ENCODE data around the gene OR5H15.
A peak's percentile ranks its signal among the peaks of the same experiment; 100 is the strongest.
"Not testable (repeated sequence)": the region's sequence is repeated elsewhere in the genome, so short reads cannot be mapped to it uniquely, and the experiment has no call there.

OR5H15 gene

GRCh38 chr3:98166396-98166795 lies at the start of gene OR5H15:
TSS of gene OR5H15 (plus strand) at chr3:98166696. CDS start at chr3:98168700, 2,004 bp downstream.
- DNase-seq (ENCODE audit: low read depth in 2 of 3, low spot score in 1 of 3) = no peak

- DNase-seq (ENCODE audit: low read depth in 2 of 3, low spot score in 1 of 3) = no peak
These were observed 36.1 kb upstream of the OR5H15 start, which contains the start of gene OR5H1 for GRCh38 chr3:98130421-98130820. TSS of gene OR5H1 (plus strand) at chr3:98130721. CDS start at chr3:98132698, 1,977 bp downstream.

GRCh38 chr3:98136631-98137030 lies 29.9 kb upstream of the OR5H15 start:
- no peak for DNase-seq (ENCODE audit: low read depth in 2 of 3, low spot score in 1 of 3)

- not testable (repeated sequence) for DNase-seq (ENCODE audit: low read depth in 2 of 3, low spot score in 1 of 3)
These were observed 28.5 kb upstream of the OR5H15 start for GRCh38 chr3:98137826-98138557.

GRCh38 chr3:98140531-98140930 lies 26.0 kb upstream of the OR5H15 start:
- DNase-seq (ENCODE audit: low read depth in 2 of 3, low spot score in 1 of 3) = no peak

GRCh38 chr3:98147179-98147578 lies 19.3 kb upstream of the OR5H15 start, which contains the start of gene OR5H14:
TSS of gene OR5H14 (plus strand) at chr3:98147479. CDS start at chr3:98149386, 1,907 bp downstream.
- DNase-seq (ENCODE audit: low read depth in 2 of 3, low spot score in 1 of 3) = no peak

- DNase-seq (ENCODE audit: low read depth in 2 of 3, low spot score in 1 of 3) = no peak
These were observed 17.7 kb upstream of the OR5H15 start for GRCh38 chr3:98148751-98149150.

- not testable (repeated sequence) for DNase-seq (ENCODE audit: low read depth in 2 of 3, low spot score in 1 of 3)
These were observed 17.0 kb upstream of the OR5H15 start for GRCh38 chr3:98149456-98149855.

- no peak for DNase-seq (ENCODE audit: low read depth in 2 of 3, low spot score in 1 of 3)
These were observed 15.3 kb upstream of the OR5H15 start for GRCh38 chr3:98151241-98151640.

- no peak for DNase-seq (ENCODE audit: low read depth in 2 of 3, low spot score in 1 of 3)
These were observed 4.6 kb downstream of the OR5H15 start for GRCh38 chr3:98171071-98171470.

- DNase-seq (ENCODE audit: low read depth in 2 of 3, low spot score in 1 of 3) = no peak
These were observed 6.1 kb downstream of the OR5H15 start for GRCh38 chr3:98172621-98173020.

GRCh38 chr3:98180319-98180890 lies 13.9 kb downstream of the OR5H15 start:
- no peak for DNase-seq (ENCODE audit: low read depth in 2 of 3, low spot score in 1 of 3)

- no peak for DNase-seq (ENCODE audit: low read depth in 2 of 3, low spot score in 1 of 3)
These were observed 15.7 kb downstream of the OR5H15 start for GRCh38 chr3:98182196-98182595.

- no peak for DNase-seq (ENCODE audit: low read depth in 2 of 3, low spot score in 1 of 3)
These were observed 18.7 kb downstream of the OR5H15 start for GRCh38 chr3:98185180-98185579.

GRCh38 chr3:98188545-98188944 lies 22.0 kb downstream of the OR5H15 start:
- DNase-seq (ENCODE audit: low read depth in 2 of 3, low spot score in 1 of 3) = peak in 1 of 3 donors; percentile 0

- not testable (repeated sequence) for DNase-seq (ENCODE audit: low read depth in 2 of 3, low spot score in 1 of 3)
These were observed 24.4 kb downstream of the OR5H15 start for GRCh38 chr3:98190911-98191310.

GRCh38 chr3:98196293-98196692 lies 29.8 kb downstream of the OR5H15 start:
- DNase-seq (ENCODE audit: low read depth in 2 of 3, low spot score in 1 of 3) = not testable (repeated sequence)

GRCh38 chr3:98199020-98199419 lies 32.5 kb downstream of the OR5H15 start:
- no peak for DNase-seq (ENCODE audit: low read depth in 2 of 3, low spot score in 1 of 3)

- DNase-seq (ENCODE audit: low read depth in 2 of 3, low spot score in 1 of 3) = no peak
These were observed 42.7 kb downstream of the OR5H15 start for GRCh38 chr3:98209244-98209643.

GRCh38 chr3:98213276-98213675 lies 46.8 kb downstream of the OR5H15 start:
- DNase-seq (ENCODE audit: low read depth in 2 of 3, low spot score in 1 of 3) = no peak

- DNase-seq (ENCODE audit: low read depth in 2 of 3, low spot score in 1 of 3) = no peak
These were observed 48.6 kb downstream of the OR5H15 start for GRCh38 chr3:98215051-98215450.
